ENCODE results near the gene GFOD1. TPM values are rescaled to one million over a fixed set of nuclear protein-coding genes. Genes with fewer than 3 reads are reported as not detected.

GFOD1 gene
- total and polyA plus RNA-seq, 2 experiments from 2014 or later, result 16.2 to 30.5 TPM

GRCh38 chr6:13466304-13467215 lies 20.8 kb downstream of the GFOD1 start:
- TF ChIP-seq CTCF (IDR thresholded peaks at IDR 0.05; ENCODE audit: low read depth, low read length), result no peak

DNA sequence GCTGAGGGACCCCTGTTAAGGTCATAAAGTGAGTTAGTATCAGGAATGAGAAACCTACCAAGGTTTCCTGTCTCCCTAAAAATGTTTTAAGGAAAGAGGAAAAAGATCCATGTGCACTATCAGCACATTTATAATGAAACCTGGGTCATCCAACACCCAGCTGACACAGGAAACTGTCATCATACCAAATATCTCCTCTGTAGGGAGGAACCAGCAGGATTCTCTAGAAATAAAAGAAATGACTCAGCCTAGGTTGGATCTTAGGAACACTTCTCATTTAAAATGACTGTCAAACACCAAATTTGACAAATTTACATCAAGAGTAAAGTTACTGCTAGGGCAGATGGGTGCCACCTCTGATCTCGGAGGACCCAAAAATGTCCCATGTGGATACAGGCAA lies 21.7 kb downstream of the GFOD1 start:
- H3K36me3 ChIP-seq, result no peaks in the 10 kb centered on the region
- H3K27ac ChIP-seq, result no peak overlapping the region
- DNase-seq (ENCODE audit: low read depth in 1 of 2, low spot score in 1 of 2), result no peak
- no peaks in the 10 kb centered on the region for H3K9me3 ChIP-seq (ENCODE audit: low read depth)
- H3K27me3 ChIP-seq, result no peaks in the 10 kb centered on the region
- H3K4me1 ChIP-seq (ENCODE audit: low read depth), result peaks cover 11% of the 10 kb centered on the region
- no peak overlapping the region for H3K4me3 ChIP-seq
- TF ChIP-seq CTCF (IDR thresholded peaks at IDR 0.05; ENCODE audit: low read depth, low read length), result no peak

More at GRCh38 chr6:13466304-13467215, 20.8 kb downstream of the GFOD1 start:
- peaks cover 11% of the 10 kb centered on the region for H3K4me1 ChIP-seq (ENCODE audit: low read depth)
- no peaks in the 10 kb centered on the region for H3K36me3 ChIP-seq
- no peaks in the 10 kb centered on the region for H3K27me3 ChIP-seq
- DNase-seq (ENCODE audit: low read depth in 1 of 2, low spot score in 1 of 2), result no peak
- no peak overlapping the region for H3K4me3 ChIP-seq
- no peaks in the 10 kb centered on the region for H3K9me3 ChIP-seq (ENCODE audit: low read depth)
- no peak overlapping the region for H3K27ac ChIP-seq

DNA sequence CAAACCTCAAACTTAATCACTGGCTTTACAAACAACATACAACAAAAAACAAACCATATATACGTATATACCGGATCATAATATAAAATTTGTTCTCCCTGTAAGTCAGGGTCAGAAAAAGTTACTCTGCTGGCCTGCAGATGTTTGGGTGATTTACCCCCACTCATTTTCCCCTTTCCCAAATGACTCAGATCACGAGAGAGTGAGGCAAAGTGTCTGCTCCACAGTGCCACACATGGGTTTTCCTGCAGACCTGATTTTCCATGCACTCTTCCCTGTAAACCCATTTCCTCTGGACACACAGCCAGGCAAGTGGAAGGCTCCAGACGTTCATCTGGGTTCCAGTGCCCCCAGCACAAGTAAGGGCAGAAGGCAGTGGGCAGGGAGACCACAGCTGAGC lies 23.5 kb downstream of the GFOD1 start:
- Histone ChIP-seq H3K27ac (no peak overlapping the region), H3K27me3 (no peaks in the 10 kb centered on the region), H3K4me3 (no peak overlapping the region), H3K36me3 (no peaks in the 10 kb centered on the region), H3K9me3 (ENCODE audit: low read depth) (no peaks in the 10 kb centered on the region), H3K4me1 (ENCODE audit: low read depth) (peaks cover 11% of the 10 kb centered on the region)
- no peak for TF ChIP-seq CTCF (IDR thresholded peaks at IDR 0.05; ENCODE audit: low read depth, low read length)
- DNase-seq (ENCODE audit: low read depth in 1 of 2, low spot score in 1 of 2), result no peak

DNA sequence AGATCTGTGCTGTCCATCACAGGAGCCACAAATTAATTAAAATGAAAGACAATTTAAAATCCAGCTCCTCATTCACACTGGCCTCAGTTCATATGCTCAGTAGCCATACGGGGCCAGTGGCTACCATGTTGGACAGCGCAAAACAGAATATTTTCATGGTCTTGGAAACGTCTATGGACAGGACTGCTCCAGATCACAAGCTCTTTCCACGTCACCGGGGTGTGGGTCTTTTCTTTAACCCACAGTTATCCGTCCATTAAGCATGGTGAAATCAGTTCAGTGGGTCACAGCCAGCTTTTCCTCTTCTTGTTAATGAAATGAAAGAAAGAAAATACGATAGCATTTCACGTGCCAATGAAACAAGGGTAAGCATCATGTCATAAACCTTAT lies 24.1 kb downstream of the GFOD1 start:
- H3K27ac ChIP-seq, result no peak overlapping the region
- TF ChIP-seq CTCF (IDR thresholded peaks at IDR 0.05; ENCODE audit: low read depth, low read length), result no peak
- H3K27me3 ChIP-seq, result no peaks in the 10 kb centered on the region
- H3K4me1 ChIP-seq (ENCODE audit: low read depth), result peaks cover 11% of the 10 kb centered on the region
- no peaks in the 10 kb centered on the region for H3K36me3 ChIP-seq
- no peak overlapping the region for H3K4me3 ChIP-seq
- H3K9me3 ChIP-seq (ENCODE audit: low read depth), result no peaks in the 10 kb centered on the region
- DNase-seq (ENCODE audit: low read depth in 1 of 2, low spot score in 1 of 2), result no peak

GRCh38 chr6:13462458-13463327 lies 24.7 kb downstream of the GFOD1 start:
- Histone ChIP-seq H3K27ac (no peak overlapping the region), H3K36me3 (no peaks in the 10 kb centered on the region), H3K27me3 (no peaks in the 10 kb centered on the region), H3K9me3 (ENCODE audit: low read depth) (no peaks in the 10 kb centered on the region), H3K4me3 (no peak overlapping the region), H3K4me1 (ENCODE audit: low read depth) (peaks cover 11% of the 10 kb centered on the region)
- DNase-seq (ENCODE audit: low read depth in 1 of 2, low spot score in 1 of 2), result no peak
- TF ChIP-seq CTCF (IDR thresholded peaks at IDR 0.05; ENCODE audit: low read depth, low read length), result no peak
